Activated CD4-positive, alpha-beta T cell treated with anti-CD3 and anti-CD28 coated beads for 24 hours (primary cell): ENCODE measurements around the gene MUC5B.
"Not testable (repeated sequence)": the region's sequence is repeated elsewhere in the genome, so short reads cannot be mapped to it uniquely, and the experiment has no call there.

ENCODE experiments used
- DNase-seq, 2 donors: peaks; one replicate each; pipeline ENCODE4 v3.0.0-alpha.2; 2020; ENCODE audit warnings: low read depth in 2 of 2

The MUC5B gene

GRCh38 chr11:1233351-1234053, 10.6 kb downstream of the MUC5B start:
- DNase-seq, result no peak

GRCh38 chr11:1234054-1234720, 11.3 kb downstream of the MUC5B start:
- no peak for DNase-seq

GRCh38 chr11:1234771-1235305, 12.0 kb downstream of the MUC5B start:
- no peak for DNase-seq

GRCh38 chr11:1235306-1235900, 12.5 kb downstream of the MUC5B start:
- no peak for DNase-seq

- DNase-seq, result no peak
Observed at GRCh38 chr11:1235901-1236315, 13.0 kb downstream of the MUC5B start.

GRCh38 chr11:1236316-1237127, 13.7 kb downstream of the MUC5B start:
- no peak for DNase-seq

- DNase-seq, result no peak
Observed at GRCh38 chr11:1237128-1237580, 14.3 kb downstream of the MUC5B start.

- DNase-seq, result no peak
Observed at GRCh38 chr11:1237851-1238250, 15.0 kb downstream of the MUC5B start.

- no peak for DNase-seq
Observed at GRCh38 chr11:1238767-1239595, 16.1 kb downstream of the MUC5B start.

GRCh38 chr11:1239596-1240205, 16.8 kb downstream of the MUC5B start:
- DNase-seq, result no peak

- DNase-seq, result no peak
Observed at GRCh38 chr11:1240771-1241170, 17.9 kb downstream of the MUC5B start.

- DNase-seq, result no peak
Observed at GRCh38 chr11:1241706-1242105, 18.8 kb downstream of the MUC5B start.

- DNase-seq, result no peak
Observed at GRCh38 chr11:1242289-1242688, 19.4 kb downstream of the MUC5B start.

GRCh38 chr11:1242751-1243150, 19.9 kb downstream of the MUC5B start:
- DNase-seq, result not testable (repeated sequence)

- DNase-seq, result not testable (repeated sequence)
Observed at GRCh38 chr11:1243521-1243920, 20.7 kb downstream of the MUC5B start.

- DNase-seq, result not testable (repeated sequence)
Observed at GRCh38 chr11:1244557-1244956, 21.7 kb downstream of the MUC5B start.

GRCh38 chr11:1245717-1246116, 22.9 kb downstream of the MUC5B start:
- not testable (repeated sequence) for DNase-seq

- not testable (repeated sequence) for DNase-seq
Observed at GRCh38 chr11:1246301-1246700, 23.4 kb downstream of the MUC5B start.

- DNase-seq, result not testable (repeated sequence)
Observed at GRCh38 chr11:1247026-1247425, 24.2 kb downstream of the MUC5B start.

- not testable (repeated sequence) for DNase-seq
Observed at GRCh38 chr11:1248951-1249350, 26.1 kb downstream of the MUC5B start.
